ENCODE measurements around the gene EPHA3.

The EPHA3 gene

DNA sequence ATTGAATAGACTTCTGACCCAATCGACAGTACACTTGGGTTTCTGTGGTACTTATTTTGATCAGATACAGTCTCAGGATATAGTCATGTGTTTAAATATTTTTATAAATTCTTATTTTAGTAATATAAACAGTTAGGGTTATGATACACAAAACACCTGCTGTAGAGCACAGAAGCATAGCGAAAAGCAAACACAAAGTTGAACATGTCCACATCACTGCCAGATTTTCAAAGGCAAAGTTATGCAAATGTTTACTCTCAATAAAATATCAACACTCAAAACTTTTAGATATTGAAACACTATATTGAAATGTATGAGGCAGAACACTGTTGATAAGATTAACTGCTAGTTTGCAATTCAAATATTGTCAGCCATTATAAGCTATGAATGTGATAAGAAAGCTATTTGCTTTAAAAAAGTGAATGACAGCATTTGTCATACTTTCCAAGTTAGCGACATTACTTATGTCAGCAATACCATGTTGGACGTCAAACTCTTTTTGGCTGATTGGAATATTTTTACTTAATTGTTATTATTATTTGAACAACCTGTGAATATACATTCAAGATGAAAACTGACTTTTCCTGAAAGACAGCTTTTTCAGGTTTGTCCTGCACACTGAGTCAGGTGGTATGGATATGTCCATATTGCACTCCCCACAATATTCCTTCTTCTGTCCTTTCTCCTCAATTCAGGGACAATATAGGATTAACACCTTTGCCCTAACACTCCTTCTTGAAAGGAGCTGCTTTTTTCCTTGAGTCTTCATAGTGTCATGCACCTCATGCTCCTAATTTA is 367.1 kb downstream of the EPHA3 start:
- no peak for DNase-seq

DNA sequence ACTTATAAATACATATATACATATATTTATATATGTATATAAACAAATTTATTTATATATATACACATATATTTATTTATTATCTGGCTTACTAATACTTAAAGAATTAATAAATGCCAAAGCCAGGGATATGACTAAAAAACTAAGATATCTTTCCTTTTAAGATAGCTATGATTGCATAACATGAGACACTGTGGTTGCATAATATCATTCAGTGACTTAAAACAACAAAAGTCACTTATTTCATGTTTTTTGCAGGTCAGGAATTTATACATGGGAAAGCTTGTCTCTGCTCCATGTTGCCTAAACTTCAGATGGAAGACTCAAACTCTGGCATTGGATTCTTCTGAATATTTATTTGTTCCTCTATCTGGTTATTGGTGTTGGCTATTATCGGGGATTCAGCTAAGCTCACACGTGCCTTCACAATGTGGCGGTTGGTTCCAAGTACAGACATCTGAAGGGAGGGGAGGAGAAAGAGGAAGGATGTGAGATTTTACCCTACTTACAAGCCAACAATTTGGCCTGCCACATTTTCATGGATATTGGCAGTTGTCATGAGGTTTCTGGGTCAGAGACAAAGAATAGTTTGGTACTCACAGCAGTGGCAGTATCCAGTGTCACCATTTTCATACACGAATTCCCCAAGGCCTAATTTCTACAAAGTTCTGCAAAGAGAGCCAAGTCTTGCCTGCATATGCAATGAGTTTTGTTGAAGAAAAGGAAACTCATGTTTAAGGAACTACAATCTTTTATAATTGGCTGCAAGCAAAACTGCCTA is 381.6 kb downstream of the EPHA3 start:
- no peak for DNase-seq

DNA sequence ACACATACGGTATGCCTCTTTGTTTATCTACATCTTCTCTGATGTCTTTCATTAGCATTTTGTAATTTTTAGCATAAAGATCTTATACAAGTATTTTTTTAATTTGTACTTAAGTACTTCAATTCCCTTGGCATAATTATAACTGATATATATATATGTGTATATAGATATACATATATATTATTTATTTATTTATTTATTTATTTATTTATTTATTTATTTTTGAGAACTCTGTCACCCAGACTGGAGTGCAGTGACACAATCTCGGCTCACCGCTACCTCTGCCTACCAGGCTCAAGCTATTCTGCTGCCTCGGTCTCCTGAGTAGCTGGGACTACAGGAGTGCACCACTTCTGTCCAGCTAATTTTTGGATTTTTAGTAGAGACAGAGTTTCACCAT is 382.7 kb downstream of the EPHA3 start:
- no peak for DNase-seq

DNA sequence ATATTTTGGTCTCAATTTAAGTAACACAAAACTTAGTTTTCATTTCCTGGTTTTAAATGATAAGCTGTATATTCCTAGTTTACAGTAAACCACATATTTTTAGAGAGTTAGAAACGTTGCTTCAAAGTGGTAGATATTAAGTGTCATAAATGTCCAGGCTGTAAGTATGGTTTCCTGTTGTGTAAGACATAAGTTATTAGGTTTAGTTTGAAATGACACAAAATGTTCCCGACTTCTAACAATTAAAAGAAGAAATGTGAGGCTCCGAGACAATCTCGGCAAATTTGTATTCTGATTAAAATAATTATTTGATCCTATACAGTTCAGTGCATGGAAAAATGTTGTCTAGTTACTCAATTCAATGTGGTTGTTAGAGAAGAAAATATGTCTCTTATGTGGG is 387.3 kb downstream of the EPHA3 start:
- DNase-seq = no peak

DNA sequence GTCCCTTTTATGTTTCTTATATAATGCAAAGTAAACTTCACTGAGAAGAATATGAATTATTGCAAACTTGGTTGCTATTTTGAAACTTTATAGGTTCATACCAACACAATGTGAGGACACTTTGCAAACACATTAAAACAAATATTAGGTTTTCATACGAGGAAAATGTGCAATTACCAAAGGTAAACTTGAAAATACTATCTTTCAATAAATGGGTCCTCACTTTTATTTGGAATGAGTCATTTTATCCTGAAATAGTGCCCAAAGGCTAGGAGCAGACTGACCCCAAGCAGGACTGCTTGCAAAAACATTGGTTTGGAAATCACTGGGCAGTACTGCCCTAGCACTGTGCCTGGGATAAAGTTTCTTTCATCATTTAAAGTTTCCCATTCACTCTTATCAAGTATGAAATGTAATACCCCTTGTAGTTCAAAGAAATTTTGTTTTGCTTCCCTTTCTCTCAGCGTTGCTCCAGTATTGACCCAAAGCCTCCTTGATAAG is 396.5 kb downstream of the EPHA3 start:
- no peak for DNase-seq

DNA sequence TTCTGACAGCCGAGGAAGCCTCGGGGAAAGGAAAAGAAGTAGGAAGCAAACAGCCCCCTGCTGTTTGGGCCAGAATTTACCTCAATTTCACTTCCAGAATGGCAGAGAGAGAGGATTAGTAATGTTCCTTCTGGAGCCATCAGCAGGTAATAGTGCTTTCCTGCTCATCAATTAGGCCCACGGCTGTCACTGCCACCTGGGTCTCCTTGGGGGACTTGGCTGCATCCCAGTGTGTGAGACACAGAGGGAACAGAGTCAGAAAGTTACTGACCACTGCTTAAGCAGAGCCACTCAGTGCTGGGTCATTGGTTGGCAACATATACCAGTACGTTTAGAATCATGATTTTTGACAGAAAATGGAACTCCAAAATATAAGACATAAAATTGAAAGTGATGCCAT is 397.0 kb downstream of the EPHA3 start:
- DNase-seq = no peak

DNA sequence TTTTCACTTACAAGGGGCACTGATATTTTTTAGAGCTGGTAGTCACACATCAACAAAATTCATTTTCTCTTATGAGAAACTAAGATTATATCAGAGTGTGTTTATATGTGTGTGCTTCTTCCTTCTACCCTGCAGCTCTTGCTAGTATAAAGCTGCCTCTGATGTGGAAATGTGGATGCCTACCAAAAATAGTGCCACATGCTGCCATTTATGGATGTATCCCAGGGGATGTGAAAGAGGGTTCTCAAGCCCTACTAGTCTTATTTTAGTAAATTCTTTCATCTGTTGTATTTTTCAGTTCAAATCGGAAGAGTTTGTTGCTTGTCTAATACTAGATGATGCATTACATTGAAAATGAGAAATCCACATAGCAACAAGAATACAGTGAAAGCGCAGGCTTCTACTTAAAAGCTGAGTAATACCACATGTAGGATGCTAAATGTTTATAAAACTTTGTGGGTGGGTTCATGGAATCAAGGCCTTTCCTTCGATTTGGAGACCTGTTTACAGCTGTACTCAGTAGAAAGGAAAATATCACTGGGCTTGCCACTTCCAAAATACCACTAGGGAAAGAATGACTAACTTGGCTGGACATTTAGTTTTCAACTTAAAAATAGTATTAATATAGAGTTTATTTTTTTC is 399.2 kb downstream of the EPHA3 start:
- DNase-seq = no peak

DNA sequence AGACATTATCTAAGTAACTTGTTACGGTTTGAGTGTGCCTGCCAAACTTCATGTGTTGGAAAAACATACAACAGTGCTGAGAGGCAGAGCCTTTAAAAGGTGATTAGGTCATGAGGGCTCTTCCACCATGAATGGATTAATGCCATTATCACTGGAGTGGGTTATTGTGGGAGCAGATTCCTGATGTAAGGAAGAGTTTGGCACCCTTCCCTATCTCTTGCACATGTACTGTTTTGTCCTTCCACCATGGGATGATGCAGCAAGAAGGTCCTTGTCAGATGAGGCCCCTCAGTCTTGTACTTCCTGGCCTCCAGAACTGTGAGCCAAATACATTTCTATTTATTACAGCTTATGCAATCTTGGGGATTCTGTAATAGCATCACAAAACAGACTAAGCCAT is 413.9 kb downstream of the EPHA3 start:
- DNase-seq = no peak

DNA sequence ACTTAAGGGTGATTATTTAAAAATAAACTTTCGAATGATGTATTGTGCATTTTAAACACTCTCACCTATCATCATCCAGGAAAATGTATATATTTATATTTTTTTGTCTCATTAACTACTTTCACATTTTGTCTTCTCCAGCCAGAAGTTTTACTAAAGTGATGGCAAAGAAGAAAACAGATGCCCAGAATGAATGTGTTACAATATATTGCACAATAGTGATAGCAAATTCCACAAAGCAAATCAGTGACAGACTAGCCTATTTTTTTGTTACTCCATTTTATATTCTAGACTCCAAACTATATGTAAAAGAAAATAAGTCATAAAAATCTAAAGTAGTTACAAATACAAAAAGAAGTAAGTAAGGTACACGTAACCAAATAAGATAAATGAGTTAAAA is 414.7 kb downstream of the EPHA3 start:
- no peak for DNase-seq

DNA sequence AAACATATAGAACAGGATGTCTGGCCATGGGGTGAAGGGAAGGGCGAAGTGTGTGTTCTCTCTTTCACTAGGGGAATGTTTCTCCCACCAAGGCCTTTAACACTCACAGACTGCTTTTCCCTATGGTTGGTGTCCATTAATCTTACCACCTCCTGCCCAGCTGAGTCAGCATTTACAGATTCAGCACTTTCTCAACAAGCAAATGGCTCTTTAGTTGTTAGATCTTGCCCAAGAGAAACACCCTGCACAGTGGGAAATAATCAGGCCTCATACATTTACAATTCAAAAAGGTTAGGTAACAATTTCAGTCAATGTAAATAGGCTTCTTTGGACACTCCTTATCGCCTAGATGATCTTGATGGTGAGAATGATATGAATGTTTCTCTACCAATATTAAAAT is 418.2 kb downstream of the EPHA3 start:
- DNase-seq = no peak

DNA sequence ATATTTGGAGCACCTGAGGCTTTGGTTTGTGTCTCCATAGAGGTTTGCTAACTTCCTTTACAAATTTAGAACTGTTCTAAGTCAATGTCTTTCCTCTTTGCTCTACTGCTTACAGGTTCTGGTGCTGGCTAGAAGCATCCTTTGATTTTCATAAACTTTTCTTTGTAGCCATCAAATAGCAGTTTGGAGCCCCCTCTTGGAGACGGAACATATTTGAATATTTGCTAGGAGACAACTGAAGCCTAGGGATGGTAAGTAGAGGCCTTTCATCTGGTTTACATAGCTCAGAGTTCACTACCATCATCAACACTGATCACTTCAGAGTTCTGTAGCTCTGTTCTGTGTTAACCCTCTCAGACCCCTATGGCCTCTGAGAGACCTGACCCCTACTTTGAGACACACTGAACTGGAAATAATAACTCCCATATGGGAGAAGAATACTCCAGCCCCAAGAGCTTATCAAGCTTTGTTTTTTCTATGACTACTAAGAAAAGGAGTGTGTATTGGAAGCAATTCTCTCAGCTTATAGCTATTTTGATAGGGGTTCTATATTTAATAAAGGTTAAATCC is 420.4 kb downstream of the EPHA3 start:
- no peak for DNase-seq

Data from inflammatory macrophage treated with lipopolysaccharide for 1 hour (primary cell).